HepG2 (cell line): ENCODE data around the gene SP110. TPM values are rescaled to one million over a fixed set of nuclear protein-coding genes. Genes with fewer than 3 reads are reported as not detected.

Source experiments
- ATAC-seq: fragments of 200-7000 bp; cut with Tn5 transposase; 3 replicates; pipeline ENCODE4 v1.9.1; 2020; ENCODE audit warnings: mild to moderate bottlenecking, moderate library complexity
- BruUV-seq: library from RNA; stranded (reverse); fragments of 400-500 nt; replicated peaks from 2 replicates; lab custom pipeline; 2021; lab: Mats Ljungman, UMichigan
- CTCF ChIA-PET: fragments of 300-600 bp; formaldehyde crosslinking; extraction: SDS; loops from one replicate; lab custom pipeline; 2021; ENCODE audit warnings: low total read pairs, inconsistent platforms, low intra/inter-chr PET ratio; lab: Yijun Ruan, JAX
- POLR2A ChIA-PET: fragments of 350-600 bp; sonication (Branson Sonifier 250); formaldehyde crosslinking; loops from one replicate; lab custom pipeline; 2020; ENCODE audit warnings: antibody characterized with exemption, inconsistent platforms; lab: Yijun Ruan, JAX
- DNase-seq: peaks from one replicate; pipeline ENCODE4 v3.0.0-alpha.2; 2015; ENCODE audit warnings: low spot score
- FAIRE-seq: peaks from 3 replicates; lab custom pipeline; 2011; peaks lifted over from hg19 to GRCh38; lab: Jason Lieb, UNC
- H2AFZ ChIP-seq: one replicate; pipeline ENCODE4 v1.6.1; 2011; ENCODE audit warnings: low read length, inconsistent platforms
- H3K27ac ChIP-seq: fragments of 300-600 bp; 3 replicates; pipeline ENCODE4 v1.8.0; 2011; ENCODE audit warnings: mixed run types, mild to moderate bottlenecking, mixed read lengths, low read length, inconsistent platforms; ENCODE audit not compliant: insufficient read depth; ENCODE audit errors: extremely low read length
- H3K27me3 ChIP-seq, 2 experiments: fragments of 200-600 bp in 1 of 2; 2 replicates in 1 of 2; 3 replicates in 1 of 2; pipeline versions ENCODE4 v1.6.0 to v1.8.0; 2011; ENCODE audit warnings: low read length in 2 of 2, mild to moderate bottlenecking in 2 of 2, moderate library complexity in 2 of 2, inconsistent platforms in 1 of 2; ENCODE audit not compliant: insufficient read depth in 2 of 2, control insufficient read depth in 1 of 2
- H3K36me3 ChIP-seq, 2 experiments: fragments of 200-600 bp in 1 of 2; replicated peaks in 1 of 2; 2 replicates in 1 of 2; 3 replicates in 1 of 2; pipeline versions ENCODE4 v1.5.1 to v1.8.0; 2011; ENCODE audit warnings: low read length in 2 of 2, inconsistent platforms in 1 of 2; ENCODE audit not compliant: insufficient read depth in 2 of 2, control insufficient read depth in 1 of 2
- H3K4me1 ChIP-seq: 2 replicates; pipeline ENCODE4 v1.5.1; 2012; ENCODE audit warnings: low read length, inconsistent platforms; ENCODE audit not compliant: insufficient read depth
- H3K4me2 ChIP-seq: 2 replicates; pipeline ENCODE4 v1.6.0; 2011; ENCODE audit warnings: low read depth, low read length, inconsistent platforms
- H3K4me3 ChIP-seq, 3 experiments: fragments of 200-600 bp in 1 of 3; sonication (generic), shearing (Covaris generic) in 1 of 3; replicated peaks in 1 of 3; 2 replicates each; pipeline ENCODE4 v1.5.1; 2011 to 2016; ENCODE audit warnings: low read length in 3 of 3, inconsistent platforms in 2 of 3, low read depth in 2 of 3, mild to moderate bottlenecking in 2 of 3, control low read depth in 1 of 3, mixed read lengths in 1 of 3; ENCODE audit not compliant: insufficient read depth in 1 of 3
- H3K79me2 ChIP-seq: one replicate; pipeline ENCODE4 v1.6.1; 2011; ENCODE audit warnings: low read length, inconsistent platforms; ENCODE audit not compliant: insufficient read depth
- H3K9ac ChIP-seq: 2 replicates; pipeline ENCODE4 v1.6.0; 2011; ENCODE audit warnings: mild to moderate bottlenecking, low read depth, low read length, inconsistent platforms; ENCODE audit not compliant: insufficient read depth
- H3K9me3 ChIP-seq: 2 replicates; pipeline ENCODE4 v1.5.1; 2012; ENCODE audit warnings: mild to moderate bottlenecking, low read length
- H4K20me1 ChIP-seq: 2 replicates; pipeline ENCODE4 v1.6.0; 2011; ENCODE audit warnings: inconsistent platforms, mild to moderate bottlenecking, low read length, moderate library complexity; ENCODE audit not compliant: insufficient read depth
- MAZ ChIP-seq, 2 experiments: sonication (generic) in 1 of 2; formaldehyde crosslinking in 1 of 2; IDR thresholded peaks; 2 replicates each; pipeline versions ENCODE4 v1.5.0 to v1.6.1; 2012 to 2020; ENCODE audit warnings: low read depth in 2 of 2, mild to moderate bottlenecking in 2 of 2, borderline replicate concordance in 1 of 2, improper control_type of control experiment in 1 of 2, low read length in 1 of 2, missing genetic modification reagents in 1 of 2, moderate library complexity in 1 of 2
- REL ChIP-seq: sonication (generic); formaldehyde crosslinking; conservative IDR thresholded peaks from 2 replicates; pipeline ENCODE4 v1.8.0; 2022; ENCODE audit warnings: mild to moderate bottlenecking, missing genetic modification reagents, moderate library complexity
- U2AF2 ChIP-seq: fragments of 200-400 bp; formaldehyde crosslinking; IDR thresholded peaks from 2 replicates; pipeline ENCODE4 v1.6.1; 2017; ENCODE audit warnings: low read depth, mild to moderate bottlenecking, low read length
- ZFP36L1 ChIP-seq: sonication (generic); formaldehyde crosslinking; IDR thresholded peaks from 2 replicates; pipeline ENCODE4 v1.8.0; 2022; ENCODE audit warnings: mild to moderate bottlenecking, missing genetic modification reagents, moderate library complexity
- ZNF547 ChIP-seq: sonication (generic); formaldehyde crosslinking; IDR thresholded peaks from 2 replicates; pipeline ENCODE4 v1.5.1; 2020; ENCODE audit warnings: mild to moderate bottlenecking, missing genetic modification reagents
- ZNF589 ChIP-seq: sonication (generic); formaldehyde crosslinking; conservative IDR thresholded peaks from 2 replicates; pipeline ENCODE4 v1.8.0; 2022; ENCODE audit warnings: mild to moderate bottlenecking, moderate library complexity, missing genetic modification reagents
- WGBS: methylation state at CpG from one replicate; pipeline ENCODE4 v1.1.6; 2017; ENCODE audit warnings: low lambda C conversion rate; 5-methylcytosine and 5-hydroxymethylcytosine counted together
- in situ Hi-C: cut with HindIII; loops from 2 replicates; pipeline ENCODE4 v1.10.0; 2017; ENCODE audit warnings: low pct_unique_long_range_greater_than_20kb; ENCODE audit not compliant: extremely low pct_ligation_motif_present
- intact Hi-C: fragments of 100-400 bp; cut with micrococcal nuclease; formaldehyde crosslinking; loops from one replicate; pipeline ENCODE4 v1.10.0; 2022; ENCODE audit not compliant: unreplicated experiment
- polyA plus RNA-seq, 8 experiments: library from polyadenylated mRNA; depleted of rRNA in 3 of 8; stranded (reverse) in 7 of 8; unstranded in 1 of 8; fragments of >200 nt; fragmentation: Illumina TruSeq in 4 of 8; extraction: Trizol in 4 of 8; gene quantifications; 2 replicates each; pipeline versions ENCODE4 v1.2.1 to v1.2.3, GENCODE V29; 2011 to 2016; ENCODE audit warnings: low read depth in 4 of 8, missing spikeins in 1 of 8, mixed read lengths in 1 of 8; ENCODE audit not compliant: insufficient read depth in 1 of 8
- total RNA-seq, 5 experiments: library from RNA; depleted of rRNA; stranded (reverse); fragments of >200 nt; fragmentation: Illumina TruSeq; extraction: Trizol; gene quantifications; 2 replicates each; pipeline ENCODE4 v1.2.3, GENCODE V29; 2016; ENCODE audit warnings: low read depth in 1 of 5
- TF ChIP-seq, protein P1 (sequence below): sonication (generic); formaldehyde crosslinking; IDR thresholded peaks from 2 replicates; pipeline ENCODE4 v1.5.0; 2020; ENCODE audit warnings: mild to moderate bottlenecking, missing genetic modification reagents
- TF ChIP-seq, protein P2 (sequence below): sonication (generic); formaldehyde crosslinking; conservative IDR thresholded peaks from 2 replicates; pipeline ENCODE4 v1.8.0; 2022; ENCODE audit warnings: low read depth, missing genetic modification reagents

The SP110 gene
- total and polyA plus RNA-seq, 2 of the 13 experiments (the other 11 are each of a cell fraction or from before 2014, with no cell fraction given) = 7.9 to 10.4 TPM

DNA sequence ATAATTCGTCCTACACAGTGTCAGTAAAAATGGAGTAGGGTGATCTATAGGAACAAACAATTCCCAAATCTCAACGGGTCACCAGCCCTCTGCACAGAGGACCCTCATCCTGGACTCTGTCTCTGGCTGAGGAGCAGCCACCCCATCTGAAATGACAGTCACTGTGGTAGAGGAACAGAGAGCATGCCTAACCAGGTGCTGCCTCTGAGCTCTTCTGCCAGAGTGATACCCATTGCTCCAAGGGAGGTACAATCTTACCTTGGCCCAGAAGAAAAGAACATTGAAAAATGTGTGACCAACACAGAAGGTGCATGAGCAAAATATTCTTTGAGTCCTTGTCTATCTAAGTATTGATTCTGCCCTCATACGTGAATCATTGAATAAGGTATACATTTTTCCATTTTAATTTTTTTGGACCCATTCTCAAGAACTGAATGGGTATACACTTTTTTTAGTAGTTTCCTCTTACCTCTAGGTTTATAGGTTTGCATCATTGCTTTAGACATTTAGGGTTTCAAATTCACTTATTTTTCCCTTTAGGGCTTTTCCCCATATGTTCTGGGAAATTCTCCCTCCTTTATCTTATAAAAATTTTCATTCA, 14.4 kb upstream of the SP110 start:
- DNase-seq (no peak), FAIRE-seq (no peak), ATAC-seq (no peak)
- intact Hi-C loops = no loop called here
- CTCF ChIA-PET = no interaction called here
- WGBS = 16% methylated on average over 3 of the region's 3 CpGs
- Histone ChIP-seq H3K36me3 (no peaks in the 10 kb centered on the region), H3K4me1 (no peaks in the 10 kb centered on the region), H2AFZ (no peak overlapping the region), H3K79me2 (no peaks in the 10 kb centered on the region), H3K4me3 (no peak overlapping the region), H3K9ac (no peak overlapping the region), H4K20me1 (no peaks in the 10 kb centered on the region), H3K27me3 (peaks cover 0 to 3% of the 10 kb centered on the region in 2 experiments; a peak in 1 of 5 replicates), H3K4me2 (no peak overlapping the region), H3K27ac (no peak overlapping the region), H3K9me3 (peaks cover 10% of the 10 kb centered on the region; the same call in 1 of the 2 replicates)
- no TSS peak for BruUV-seq
- POLR2A ChIA-PET = no interaction called here
- in situ Hi-C loops = no loop called here
- TF ChIP-seq MAZ (IDR thresholded peaks at IDR 0.05; ENCODE audit: borderline replicate concordance, low read depth, low read length) (no peak), MAZ (CRISPR knock-in tag; IDR thresholded peaks at IDR 0.05; ENCODE audit: low read depth) (no peak), U2AF2 (no peak), ZFP36L1 (no peak), REL (CRISPR knock-in tag) (no peak), ZNF589 (CRISPR knock-in tag) (no peak), ZNF547 (CRISPR knock-in tag) (no peak)
- TF ChIP-seq, protein P1, sequence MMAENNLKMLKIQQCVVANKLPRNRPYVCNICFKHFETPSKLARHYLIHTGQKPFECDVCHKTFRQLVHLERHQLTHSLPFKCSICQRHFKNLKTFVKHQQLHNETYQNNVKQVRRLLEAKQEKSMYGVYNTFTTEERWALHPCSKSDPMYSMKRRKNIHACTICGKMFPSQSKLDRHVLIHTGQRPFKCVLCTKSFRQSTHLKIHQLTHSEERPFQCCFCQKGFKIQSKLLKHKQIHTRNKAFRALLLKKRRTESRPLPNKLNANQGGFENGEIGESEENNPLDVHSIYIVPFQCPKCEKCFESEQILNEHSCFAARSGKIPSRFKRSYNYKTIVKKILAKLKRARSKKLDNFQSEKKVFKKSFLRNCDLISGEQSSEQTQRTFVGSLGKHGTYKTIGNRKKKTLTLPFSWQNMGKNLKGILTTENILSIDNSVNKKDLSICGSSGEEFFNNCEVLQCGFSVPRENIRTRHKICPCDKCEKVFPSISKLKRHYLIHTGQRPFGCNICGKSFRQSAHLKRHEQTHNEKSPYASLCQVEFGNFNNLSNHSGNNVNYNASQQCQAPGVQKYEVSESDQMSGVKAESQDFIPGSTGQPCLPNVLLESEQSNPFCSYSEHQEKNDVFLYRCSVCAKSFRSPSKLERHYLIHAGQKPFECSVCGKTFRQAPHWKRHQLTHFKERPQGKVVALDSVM (CRISPR knock-in tag) = no peak
- TF ChIP-seq, protein P2, sequence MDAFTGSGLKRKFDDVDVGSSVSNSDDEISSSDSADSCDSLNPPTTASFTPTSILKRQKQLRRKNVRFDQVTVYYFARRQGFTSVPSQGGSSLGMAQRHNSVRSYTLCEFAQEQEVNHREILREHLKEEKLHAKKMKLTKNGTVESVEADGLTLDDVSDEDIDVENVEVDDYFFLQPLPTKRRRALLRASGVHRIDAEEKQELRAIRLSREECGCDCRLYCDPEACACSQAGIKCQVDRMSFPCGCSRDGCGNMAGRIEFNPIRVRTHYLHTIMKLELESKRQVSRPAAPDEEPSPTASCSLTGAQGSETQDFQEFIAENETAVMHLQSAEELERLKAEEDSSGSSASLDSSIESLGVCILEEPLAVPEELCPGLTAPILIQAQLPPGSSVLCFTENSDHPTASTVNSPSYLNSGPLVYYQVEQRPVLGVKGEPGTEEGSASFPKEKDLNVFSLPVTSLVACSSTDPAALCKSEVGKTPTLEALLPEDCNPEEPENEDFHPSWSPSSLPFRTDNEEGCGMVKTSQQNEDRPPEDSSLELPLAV = no peak
